NK-92 treated with Interleukin-12 subunit alpha and Interleukin-12 subunit beta, amount 100 ng/mL, for 24 hours (cell line): ENCODE data around the gene NCOA6.
"Not testable (repeated sequence)": the region's sequence is repeated elsewhere in the genome, so short reads cannot be mapped to it uniquely, and the experiment has no call there.

Experiments
- DNase-seq: peaks from one replicate; lab custom pipeline; 2025; lab: John Stamatoyannopoulos, UW

The NCOA6 gene

GRCh38 chr20:34774449-34774848, 51.0 kb downstream of the NCOA6 start:
- no peak for DNase-seq

- no peak for DNase-seq
These were observed 51.7 kb downstream of the NCOA6 start for GRCh38 chr20:34773726-34774125.

GRCh38 chr20:34772437-34772836, 53.0 kb downstream of the NCOA6 start:
- DNase-seq, result no peak

GRCh38 chr20:34771680-34772081, 53.8 kb downstream of the NCOA6 start:
- DNase-seq, result no peak

GRCh38 chr20:34768096-34768495, 57.4 kb downstream of the NCOA6 start:
- no peak for DNase-seq

GRCh38 chr20:34762031-34762555, 63.4 kb downstream of the NCOA6 start:
- DNase-seq, result no peak

GRCh38 chr20:34755367-34755766, 70.1 kb downstream of the NCOA6 start:
- no peak for DNase-seq

GRCh38 chr20:34754611-34755010, 70.8 kb downstream of the NCOA6 start:
- DNase-seq, result no peak

- no peak for DNase-seq
These were observed 71.6 kb downstream of the NCOA6 start for GRCh38 chr20:34753706-34754461.

GRCh38 chr20:34751453-34751852, 74.0 kb downstream of the NCOA6 start:
- DNase-seq, result no peak

GRCh38 chr20:34750484-34750883, 75.0 kb downstream of the NCOA6 start:
- DNase-seq, result no peak

GRCh38 chr20:34748709-34749108, 76.7 kb downstream of the NCOA6 start:
- no peak for DNase-seq

GRCh38 chr20:34747479-34747878, 78.0 kb downstream of the NCOA6 start:
- DNase-seq, result no peak

- DNase-seq, result no peak
These were observed 78.8 kb downstream of the NCOA6 start for GRCh38 chr20:34746674-34747073.

- DNase-seq, result no peak
These were observed 80.6 kb downstream of the NCOA6 start for GRCh38 chr20:34744847-34745246.

- DNase-seq, result no peak
These were observed 81.1 kb downstream of the NCOA6 start for GRCh38 chr20:34744340-34744739.

- no peak for DNase-seq
These were observed 82.4 kb downstream of the NCOA6 start for GRCh38 chr20:34743039-34743438.

- no peak for DNase-seq
These were observed 89.2 kb downstream of the NCOA6 start for GRCh38 chr20:34736106-34736735.

GRCh38 chr20:34732523-34732922, 92.9 kb downstream of the NCOA6 start:
- DNase-seq, result no peak

- no peak for DNase-seq
These were observed 96.0 kb downstream of the NCOA6 start for GRCh38 chr20:34729416-34729815.

GRCh38 chr20:34724172-34724571, 101.3 kb downstream of the NCOA6 start:
- no peak for DNase-seq

GRCh38 chr20:34722560-34722959, 102.9 kb downstream of the NCOA6 start:
- not testable (repeated sequence) for DNase-seq

GRCh38 chr20:34720266-34720665, 105.2 kb downstream of the NCOA6 start:
- DNase-seq, result no peak
